Trophoblast cell (in vitro differentiated cells and primary cell): ENCODE data around the gene PANK2.
"Not testable (repeated sequence)": the region's sequence is repeated elsewhere in the genome, so short reads cannot be mapped to it uniquely, and the experiment has no call there.

Source experiments
- DNase-seq, 2 donors: peaks; one replicate each; pipeline ENCODE4 v3.0.0-alpha.2; 2016
- H2AFZ ChIP-seq: 2 replicates; pipeline ENCODE4 v1.6.1; 2013; ENCODE audit warnings: low read length, moderate library complexity, mild to moderate bottlenecking; ENCODE audit not compliant: insufficient read depth, poor library complexity
- H2AK5ac ChIP-seq: 2 replicates; pipeline ENCODE4 v1.6.1; 2013; ENCODE audit warnings: mild to moderate bottlenecking, low read length
- H2BK120ac ChIP-seq: 2 replicates; pipeline ENCODE4 v1.6.1; 2013; ENCODE audit warnings: low read length, mild to moderate bottlenecking, moderate library complexity; ENCODE audit not compliant: insufficient read depth, poor library complexity
- H2BK12ac ChIP-seq: 2 replicates; pipeline ENCODE4 v1.6.1; 2013; ENCODE audit warnings: mild to moderate bottlenecking, low read length, moderate library complexity
- H2BK5ac ChIP-seq: 2 replicates; pipeline ENCODE4 v1.6.1; 2013; ENCODE audit warnings: low read length, low read depth, moderate library complexity, mild to moderate bottlenecking; ENCODE audit not compliant: poor library complexity
- H3K14ac ChIP-seq: 2 replicates; pipeline ENCODE4 v1.6.1; 2013; ENCODE audit warnings: mild to moderate bottlenecking, low read length
- H3K18ac ChIP-seq: 2 replicates; pipeline ENCODE4 v1.6.1; 2013; ENCODE audit warnings: mild to moderate bottlenecking, low read length
- H3K23ac ChIP-seq: 2 replicates; pipeline ENCODE4 v1.6.1; 2013; ENCODE audit warnings: low read length
- H3K27ac ChIP-seq: 2 replicates; pipeline ENCODE4 v1.5.1; 2013; ENCODE audit warnings: low read depth, mild to moderate bottlenecking, inconsistent platforms, low read length, moderate library complexity
- H3K27me3 ChIP-seq: 2 replicates; pipeline ENCODE4 v1.6.1; 2013; ENCODE audit warnings: inconsistent platforms, mild to moderate bottlenecking, low read length, moderate library complexity; ENCODE audit not compliant: insufficient read depth
- H3K36me3 ChIP-seq, 2 experiments: 1 replicate in 1 of 2; 2 replicates in 1 of 2; pipeline ENCODE4 v1.6.1; 2013; ENCODE audit warnings: low read length in 2 of 2, mild to moderate bottlenecking in 2 of 2, moderate library complexity in 1 of 2; ENCODE audit not compliant: insufficient read depth in 2 of 2, control insufficient read depth in 1 of 2
- H3K4ac ChIP-seq: 2 replicates; pipeline ENCODE4 v1.6.1; 2013; ENCODE audit warnings: low read depth, mild to moderate bottlenecking, low read length, moderate library complexity
- H3K4me1 ChIP-seq, 2 experiments: 1 replicate in 1 of 2; 2 replicates in 1 of 2; pipeline ENCODE4 v1.6.1; 2013; ENCODE audit warnings: low read length in 2 of 2, mild to moderate bottlenecking in 2 of 2, moderate library complexity in 1 of 2; ENCODE audit not compliant: insufficient read depth in 2 of 2, control insufficient read depth in 1 of 2
- H3K4me2 ChIP-seq: 2 replicates; pipeline ENCODE4 v1.6.1; 2013; ENCODE audit warnings: inconsistent platforms, mild to moderate bottlenecking, low read length, moderate library complexity
- H3K4me3 ChIP-seq: 2 replicates; pipeline ENCODE4 v1.5.1; 2013; ENCODE audit warnings: mild to moderate bottlenecking, low read depth, low read length, inconsistent platforms
- H3K79me1 ChIP-seq: one replicate; pipeline ENCODE4 v1.6.1; 2013; ENCODE audit warnings: low read length
- H3K79me2 ChIP-seq: 2 replicates; pipeline ENCODE4 v1.6.1; 2013; ENCODE audit warnings: low read length, mild to moderate bottlenecking; ENCODE audit not compliant: control insufficient read depth, insufficient read depth, poor library complexity
- H3K9ac ChIP-seq: 2 replicates; pipeline ENCODE4 v1.6.1; 2013; ENCODE audit warnings: mild to moderate bottlenecking, low read length
- H3K9me3 ChIP-seq: 2 replicates; pipeline ENCODE4 v1.6.1; 2013; ENCODE audit warnings: low read depth, mild to moderate bottlenecking, control low read depth, inconsistent platforms, low read length; ENCODE audit not compliant: insufficient read depth
- H4K12ac ChIP-seq: 2 replicates; pipeline ENCODE4 v1.6.1; 2013; ENCODE audit warnings: low read depth, mild to moderate bottlenecking, low read length, moderate library complexity
- H4K8ac ChIP-seq: 2 replicates; pipeline ENCODE4 v1.6.1; 2013; ENCODE audit warnings: low read depth, mild to moderate bottlenecking, low read length, moderate library complexity
- H4K91ac ChIP-seq: one replicate; pipeline ENCODE4 v1.6.1; 2013; ENCODE audit warnings: low read depth, mild to moderate bottlenecking, low read length, moderate library complexity
- WGBS: extraction: QIAGEN DNeasy Blood & Tissue Kit; methylation state at CpG from one replicate; pipeline ENCODE4 v1.1.7; 2013; ENCODE audit warnings: missing lambda C conversion rate; ENCODE audit not compliant: insufficient read length, insufficient coverage; ENCODE audit errors: extremely low coverage; 5-methylcytosine and 5-hydroxymethylcytosine counted together

The PANK2 gene

DNA sequence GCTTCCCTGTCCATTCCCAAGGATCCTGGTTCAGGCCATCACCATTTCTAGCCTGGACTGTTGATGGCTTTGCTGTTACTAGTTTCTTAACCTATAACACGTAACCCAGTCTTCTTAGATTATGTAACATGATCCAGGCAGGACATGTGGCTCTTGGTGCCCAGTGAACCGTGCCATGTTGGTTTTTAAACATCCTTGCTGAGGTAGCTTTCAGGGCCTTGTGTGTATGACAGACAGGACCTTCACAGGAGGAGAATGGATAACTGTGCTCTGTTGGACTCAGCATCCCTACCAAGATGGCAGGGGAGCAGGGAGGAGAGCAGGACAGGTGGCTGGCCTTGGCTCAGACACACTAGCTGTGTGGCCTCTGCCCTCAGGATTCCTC is 46.8 kb downstream of the PANK2 start:
- Histone ChIP-seq H4K91ac (no peak overlapping the region), H2BK120ac (no peak overlapping the region), H3K4me1 (no peaks in the 10 kb centered on the region), H3K36me3 (peaks cover 11 to 22% of the 10 kb centered on the region in 2 experiments), H3K9ac (no peak overlapping the region), H2BK12ac (no peak overlapping the region), H3K4ac (no peak overlapping the region), H3K27me3 (no peaks in the 10 kb centered on the region), H4K12ac (no peak overlapping the region), H3K4me3 (no peak overlapping the region), H3K9me3 (peaks cover 2% of the 10 kb centered on the region), H3K18ac (no peak overlapping the region), H3K14ac (no peak overlapping the region), H2BK5ac (no peak overlapping the region), H2AK5ac (no peak overlapping the region), H3K23ac (peak overlapping the region; percentile 22), H2AFZ (no peak overlapping the region), H3K79me1 (no peaks in the 10 kb centered on the region), H4K8ac (no peak overlapping the region), H3K27ac (no peak overlapping the region), H3K4me2 (no peak overlapping the region), H3K79me2 (no peaks in the 10 kb centered on the region)
- no peak for DNase-seq
- no CpG with 5 or more reads among the region's 2 CpGs for WGBS

DNA sequence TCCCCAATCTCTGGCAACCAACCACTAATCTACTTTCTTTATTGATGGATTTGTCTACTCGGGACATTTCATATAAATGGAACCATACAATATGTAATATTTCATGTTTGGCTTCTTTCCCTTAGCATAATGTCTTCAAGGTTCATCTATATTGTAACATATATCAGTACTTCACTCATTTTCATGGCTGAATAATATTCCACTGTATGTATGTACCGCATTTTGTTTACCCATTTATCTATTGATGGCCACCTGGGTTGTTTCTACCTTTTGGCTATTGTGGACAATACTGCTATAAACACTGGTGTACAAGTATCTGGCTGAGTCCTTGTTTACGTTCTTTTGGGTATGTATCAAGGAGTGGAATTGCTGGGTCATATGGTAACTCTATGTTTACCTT is 48.4 kb downstream of the PANK2 start:
- H3K4me3 ChIP-seq = no peak overlapping the region
- no peak overlapping the region for H2AFZ ChIP-seq
- peaks cover 2% of the 10 kb centered on the region for H3K9me3 ChIP-seq
- H3K27ac ChIP-seq = no peak overlapping the region
- no peak overlapping the region for H3K9ac ChIP-seq
- no peak overlapping the region for H4K91ac ChIP-seq
- H2BK5ac ChIP-seq = no peak overlapping the region
- H2BK120ac ChIP-seq = no peak overlapping the region
- H3K79me2 ChIP-seq = no peaks in the 10 kb centered on the region
- no peak overlapping the region for H3K14ac ChIP-seq
- H4K12ac ChIP-seq = no peak overlapping the region
- no peaks in the 10 kb centered on the region for H3K79me1 ChIP-seq
- no CpG with 5 or more reads among the region's 3 CpGs for WGBS
- H3K36me3 ChIP-seq = peaks cover 12 to 22% of the 10 kb centered on the region in 2 experiments
- H4K8ac ChIP-seq = no peak overlapping the region
- no peak overlapping the region for H3K23ac ChIP-seq
- DNase-seq = no peak
- no peak overlapping the region for H2AK5ac ChIP-seq
- no peaks in the 10 kb centered on the region for H3K27me3 ChIP-seq
- H3K4ac ChIP-seq = no peak overlapping the region
- no peak overlapping the region for H2BK12ac ChIP-seq
- no peaks in the 10 kb centered on the region for H3K4me1 ChIP-seq
- no peak overlapping the region for H3K4me2 ChIP-seq
- no peak overlapping the region for H3K18ac ChIP-seq

DNA sequence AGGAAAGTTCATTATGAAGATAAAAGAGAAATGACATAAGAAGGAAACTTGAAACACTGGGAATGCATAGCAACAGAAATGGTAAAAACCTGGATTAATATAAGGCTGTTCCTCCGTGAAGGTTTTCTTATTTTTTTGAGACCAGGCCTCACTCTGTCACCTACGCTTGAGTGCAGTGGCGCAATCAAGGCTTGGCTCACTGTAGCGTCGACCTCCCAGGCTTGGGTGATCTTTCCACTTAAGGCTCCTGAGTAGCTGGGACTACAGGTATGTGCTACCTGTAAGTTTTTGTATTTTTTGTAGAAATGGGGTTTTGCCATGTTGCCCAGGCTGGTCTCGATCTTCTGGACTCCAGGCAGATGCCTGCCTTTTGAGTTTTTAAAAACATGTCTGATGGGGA is 51.7 kb downstream of the PANK2 start:
- DNase-seq = no peak
- H3K36me3 ChIP-seq = peaks cover 3 to 5% of the 10 kb centered on the region in 2 experiments
- H2BK5ac ChIP-seq = no peak overlapping the region
- no CpG with 5 or more reads among the region's 6 CpGs for whole genome bisulfite sequencing
- peaks cover 2% of the 10 kb centered on the region for H3K9me3 ChIP-seq
- no peak overlapping the region for H2AFZ ChIP-seq
- H3K23ac ChIP-seq = no peak overlapping the region
- H3K79me1 ChIP-seq = no peaks in the 10 kb centered on the region
- no peak overlapping the region for H3K27ac ChIP-seq
- H2AK5ac ChIP-seq = no peak overlapping the region
- no peak overlapping the region for H3K9ac ChIP-seq
- H4K91ac ChIP-seq = no peak overlapping the region
- H4K12ac ChIP-seq = no peak overlapping the region
- H3K4ac ChIP-seq = no peak overlapping the region
- H4K8ac ChIP-seq = no peak overlapping the region
- H3K18ac ChIP-seq = no peak overlapping the region
- H3K4me3 ChIP-seq = no peak overlapping the region
- H3K4me2 ChIP-seq = no peak overlapping the region
- no peak overlapping the region for H2BK12ac ChIP-seq
- H3K4me1 ChIP-seq = no peaks in the 10 kb centered on the region
- no peak overlapping the region for H3K14ac ChIP-seq
- no peaks in the 10 kb centered on the region for H3K79me2 ChIP-seq
- H3K27me3 ChIP-seq = no peaks in the 10 kb centered on the region
- no peak overlapping the region for H2BK120ac ChIP-seq

DNA sequence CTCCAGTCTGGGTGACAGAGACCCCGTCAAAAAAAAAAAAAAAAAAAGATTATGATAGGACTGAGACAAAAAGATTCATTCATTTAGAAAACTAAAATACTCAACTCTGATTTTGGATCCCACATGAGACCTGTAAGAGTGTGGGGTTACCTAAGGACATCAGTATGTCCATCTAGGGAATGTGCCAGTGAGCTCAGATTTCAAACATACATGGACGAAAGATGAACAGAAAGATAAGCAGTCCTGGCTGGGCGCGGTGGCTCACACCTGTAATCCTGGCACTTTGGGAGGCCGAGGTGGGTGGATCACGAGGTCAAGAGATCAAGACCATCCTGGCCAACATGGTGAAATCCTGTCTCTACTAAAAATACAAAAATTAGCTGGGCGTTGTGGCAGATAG is 57.5 kb downstream of the PANK2 start:
- H3K79me2 ChIP-seq, H3K14ac ChIP-seq, H3K9me3 ChIP-seq, H3K4me2 ChIP-seq, H3K4me3 ChIP-seq, H3K4me1 ChIP-seq, H2BK120ac ChIP-seq, H4K8ac ChIP-seq, H3K27me3 ChIP-seq, H3K36me3 ChIP-seq, H3K27ac ChIP-seq, H3K23ac ChIP-seq, H3K79me1 ChIP-seq, H2BK5ac ChIP-seq, H2AK5ac ChIP-seq, H4K91ac ChIP-seq, H4K12ac ChIP-seq, H3K9ac ChIP-seq, H3K18ac ChIP-seq, H2BK12ac ChIP-seq, H3K4ac ChIP-seq, H2AFZ ChIP-seq: not testable (repeated sequence)
- DNase-seq = peak; percentile 53 to 85
- WGBS = no CpG with 5 or more reads among the region's 7 CpGs
